DOHH2 (cell line): ENCODE data around the gene KRT33A.
A peak's percentile ranks its signal among the peaks of the same experiment; 100 is the strongest.

ENCODE experiments used
- H3F3A ChIP-seq: fragments of 200-600 bp; sonication (generic), shearing (Covaris generic); 2 replicates; pipeline ENCODE4 v1.6.0; 2016; ENCODE audit warnings: antibody characterized with exemption, mild to moderate bottlenecking; ENCODE audit not compliant: control insufficient read depth, insufficient read depth
- H3K27ac ChIP-seq: fragments of 200-600 bp; sonication (generic); 2 replicates; pipeline ENCODE4 v1.5.1; 2014; ENCODE audit warnings: low read depth, mild to moderate bottlenecking, low read length, moderate library complexity
- H3K27me3 ChIP-seq: fragments of 200-600 bp; sonication (generic); 2 replicates; pipeline ENCODE4 v1.6.1; 2014; ENCODE audit warnings: mild to moderate bottlenecking, low read length, mixed read lengths; ENCODE audit not compliant: control insufficient read depth
- H3K36me3 ChIP-seq: fragments of 200-600 bp; sonication (generic); 2 replicates; pipeline ENCODE4 v1.6.1; 2014; ENCODE audit warnings: mild to moderate bottlenecking, low read length, moderate library complexity, mixed read lengths; ENCODE audit not compliant: control insufficient read depth
- H3K4me1 ChIP-seq: fragments of 200-600 bp; sonication (generic); 2 replicates; pipeline ENCODE4 v1.6.1; 2014; ENCODE audit warnings: mild to moderate bottlenecking, low read length, mixed read lengths; ENCODE audit not compliant: control insufficient read depth
- H3K4me2 ChIP-seq: fragments of 200-600 bp; sonication (generic); 2 replicates; pipeline ENCODE4 v1.6.0; 2014; ENCODE audit warnings: mild to moderate bottlenecking, low read length, moderate library complexity
- H3K4me3 ChIP-seq: fragments of 200-600 bp; sonication (generic); 2 replicates; pipeline ENCODE4 v1.5.1; 2014; ENCODE audit warnings: mild to moderate bottlenecking, low read length, mixed read lengths
- H3K79me2 ChIP-seq: fragments of 200-600 bp; sonication (generic); 2 replicates; pipeline ENCODE4 v1.6.1; 2014; ENCODE audit warnings: mild to moderate bottlenecking, low read length, mixed read lengths; ENCODE audit not compliant: control insufficient read depth
- H3K9me2 ChIP-seq: fragments of 200-600 bp; sonication (generic); replicated peaks from 2 replicates; pipeline ENCODE4 v1.6.1; 2014; ENCODE audit warnings: mild to moderate bottlenecking, low read length, mixed read lengths; ENCODE audit not compliant: control insufficient read depth
- H3K9me3 ChIP-seq: fragments of 200-600 bp; sonication (generic); 2 replicates; pipeline ENCODE4 v1.6.1; 2014; ENCODE audit warnings: antibody characterized with exemption, low read length, mixed read lengths; ENCODE audit not compliant: control insufficient read depth, insufficient read depth
- H4K20me1 ChIP-seq: fragments of 200-600 bp; sonication (generic); 2 replicates; pipeline ENCODE4 v1.6.0; 2014; ENCODE audit warnings: low read depth, mild to moderate bottlenecking, antibody characterized with exemption, low read length, moderate library complexity; ENCODE audit not compliant: control insufficient read depth, insufficient read depth
- EZH2phosphoT487 ChIP-seq: fragments of 200-600 bp; sonication (generic); IDR thresholded peaks from 2 replicates; pipeline ENCODE4 v1.6.1; 2017; ENCODE audit warnings: borderline replicate concordance, mild to moderate bottlenecking, antibody characterized with exemption, low read length, moderate library complexity, mixed read lengths
- TF ChIP-seq, protein P1 (sequence below): fragments of 200-600 bp; sonication (generic); IDR thresholded peaks from one replicate; pipeline ENCODE4 v1.5.1; 2014; ENCODE audit warnings: antibody characterized with exemption, mild to moderate bottlenecking, low read depth, low read length; ENCODE audit not compliant: poor library complexity, severe bottlenecking

KRT33A gene

DNA sequence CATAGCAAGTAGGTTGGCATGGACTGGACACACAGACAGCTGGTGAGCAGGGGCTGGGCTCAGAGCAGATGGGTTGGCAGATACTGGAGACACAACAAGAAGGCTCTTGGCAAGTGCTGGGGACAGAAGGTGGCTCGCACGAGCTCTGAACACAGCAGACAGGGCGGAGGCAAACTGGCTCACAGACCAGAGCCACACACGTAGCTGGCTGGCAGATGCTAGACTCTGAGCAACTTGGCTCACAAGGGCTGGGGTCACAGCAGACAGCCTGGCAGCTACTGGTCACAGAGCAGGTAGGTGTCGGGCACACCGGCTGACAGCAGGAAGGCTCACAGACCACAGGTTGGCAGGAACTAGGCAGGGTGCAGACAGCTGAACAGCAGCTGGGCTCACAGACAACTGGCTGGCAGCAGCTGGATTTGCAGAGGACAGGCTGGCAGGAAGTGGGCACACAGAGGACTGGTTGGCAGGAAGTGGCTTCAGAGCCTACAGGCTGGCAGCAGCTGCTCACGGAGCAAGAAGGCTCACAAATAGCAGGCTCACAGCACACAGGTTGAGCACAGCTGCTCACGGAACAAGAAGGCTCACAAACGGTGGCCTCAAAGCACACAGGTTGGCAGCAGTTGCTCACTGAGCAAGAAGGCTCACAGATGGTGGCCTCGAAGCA lies 42.2 kb downstream of the KRT33A start:
- Histone ChIP-seq H3F3A (peaks cover 20% of the 10 kb centered on the region), H3K4me2 (peak overlapping the region; percentile 66), H3K27me3 (no peaks in the 10 kb centered on the region), H3K4me3 (peak overlapping the region; percentile 48), H3K79me2 (no peaks in the 10 kb centered on the region), H3K4me1 (peaks cover 51% of the 10 kb centered on the region), H3K9me2 (no peaks in the 10 kb centered on the region), H3K9me3 (no peaks in the 10 kb centered on the region), H4K20me1 (peaks cover 4% of the 10 kb centered on the region; the same call in 1 of the 2 replicates), H3K36me3 (no peaks in the 10 kb centered on the region), H3K27ac (peak overlapping the region; percentile 91)
- TF ChIP-seq, protein P1, sequence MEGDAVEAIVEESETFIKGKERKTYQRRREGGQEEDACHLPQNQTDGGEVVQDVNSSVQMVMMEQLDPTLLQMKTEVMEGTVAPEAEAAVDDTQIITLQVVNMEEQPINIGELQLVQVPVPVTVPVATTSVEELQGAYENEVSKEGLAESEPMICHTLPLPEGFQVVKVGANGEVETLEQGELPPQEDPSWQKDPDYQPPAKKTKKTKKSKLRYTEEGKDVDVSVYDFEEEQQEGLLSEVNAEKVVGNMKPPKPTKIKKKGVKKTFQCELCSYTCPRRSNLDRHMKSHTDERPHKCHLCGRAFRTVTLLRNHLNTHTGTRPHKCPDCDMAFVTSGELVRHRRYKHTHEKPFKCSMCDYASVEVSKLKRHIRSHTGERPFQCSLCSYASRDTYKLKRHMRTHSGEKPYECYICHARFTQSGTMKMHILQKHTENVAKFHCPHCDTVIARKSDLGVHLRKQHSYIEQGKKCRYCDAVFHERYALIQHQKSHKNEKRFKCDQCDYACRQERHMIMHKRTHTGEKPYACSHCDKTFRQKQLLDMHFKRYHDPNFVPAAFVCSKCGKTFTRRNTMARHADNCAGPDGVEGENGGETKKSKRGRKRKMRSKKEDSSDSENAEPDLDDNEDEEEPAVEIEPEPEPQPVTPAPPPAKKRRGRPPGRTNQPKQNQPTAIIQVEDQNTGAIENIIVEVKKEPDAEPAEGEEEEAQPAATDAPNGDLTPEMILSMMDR, result no peak
- no peak for TF ChIP-seq EZH2phosphoT487

DNA sequence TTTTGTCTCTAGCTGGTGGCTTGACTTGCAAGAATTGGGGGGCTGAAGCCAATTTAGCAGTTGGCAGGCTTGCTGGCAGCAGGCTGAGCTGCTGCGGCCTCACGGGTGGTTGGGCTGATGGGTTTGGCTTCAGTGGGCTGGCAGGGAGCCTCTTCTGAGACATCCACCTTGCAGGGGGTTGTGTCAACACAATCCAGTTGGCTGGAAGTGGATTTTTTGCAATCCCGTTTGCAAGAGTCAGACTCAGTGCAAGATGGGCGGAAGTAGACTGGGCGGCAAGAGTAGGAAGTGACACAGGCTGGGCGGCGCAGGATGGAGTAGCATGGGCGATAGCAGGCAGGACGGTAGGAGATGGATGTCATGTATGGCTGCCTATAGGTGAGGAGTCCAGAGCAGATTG lies 43.0 kb downstream of the KRT33A start:
- no peak for TF ChIP-seq EZH2phosphoT487
- TF ChIP-seq, protein P1, result no peak
- H3K79me2 ChIP-seq, result no peaks in the 10 kb centered on the region
- H3K9me2 ChIP-seq, result no peaks in the 10 kb centered on the region
- peaks cover 56% of the 10 kb centered on the region for H3K4me1 ChIP-seq
- peak overlapping the region; percentile 40; the same call in 1 of the 2 replicates for H3K4me3 ChIP-seq
- no peaks in the 10 kb centered on the region for H3K27me3 ChIP-seq
- peaks cover 20% of the 10 kb centered on the region for H3F3A ChIP-seq
- peak overlapping the region; percentile 66 for H3K4me2 ChIP-seq
- H3K9me3 ChIP-seq, result no peaks in the 10 kb centered on the region
- H4K20me1 ChIP-seq, result peaks cover 4% of the 10 kb centered on the region; the same call in 1 of the 2 replicates
- peak overlapping the region; percentile 91 for H3K27ac ChIP-seq
- H3K36me3 ChIP-seq, result no peaks in the 10 kb centered on the region

- H3K27ac ChIP-seq, result no peak overlapping the region
- H3K79me2 ChIP-seq, result no peaks in the 10 kb centered on the region
- peaks cover 49% of the 10 kb centered on the region for H3K4me1 ChIP-seq
- no peak overlapping the region for H3K4me2 ChIP-seq
- no peaks in the 10 kb centered on the region for H3K36me3 ChIP-seq
- no peak overlapping the region for H3K4me3 ChIP-seq
- H4K20me1 ChIP-seq, result peaks cover 4% of the 10 kb centered on the region; the same call in 1 of the 2 replicates
- no peak for TF ChIP-seq EZH2phosphoT487
- TF ChIP-seq, protein P1, result no peak
- H3K27me3 ChIP-seq, result no peaks in the 10 kb centered on the region
- peaks cover 14% of the 10 kb centered on the region for H3F3A ChIP-seq
- H3K9me2 ChIP-seq, result no peaks in the 10 kb centered on the region
- no peaks in the 10 kb centered on the region for H3K9me3 ChIP-seq
Observed at GRCh38 chr17:41304091-41304490, 46.5 kb downstream of the KRT33A start.
